Stimulated activated CD4-positive, alpha-beta T cell treated with anti-CD3 and anti-CD28 coated beads, Interleukin-4, amount 100 ng/mL, for 4 hours (primary cell): ENCODE data around the gene ZBTB11.
"Not testable (repeated sequence)": the region's sequence is repeated elsewhere in the genome, so short reads cannot be mapped to it uniquely, and the experiment has no call there.

Source experiments
- DNase-seq, 2 experiments: peaks; one replicate each; pipeline ENCODE4 v3.0.0-alpha.2; 2020

Gene ZBTB11

DNA sequence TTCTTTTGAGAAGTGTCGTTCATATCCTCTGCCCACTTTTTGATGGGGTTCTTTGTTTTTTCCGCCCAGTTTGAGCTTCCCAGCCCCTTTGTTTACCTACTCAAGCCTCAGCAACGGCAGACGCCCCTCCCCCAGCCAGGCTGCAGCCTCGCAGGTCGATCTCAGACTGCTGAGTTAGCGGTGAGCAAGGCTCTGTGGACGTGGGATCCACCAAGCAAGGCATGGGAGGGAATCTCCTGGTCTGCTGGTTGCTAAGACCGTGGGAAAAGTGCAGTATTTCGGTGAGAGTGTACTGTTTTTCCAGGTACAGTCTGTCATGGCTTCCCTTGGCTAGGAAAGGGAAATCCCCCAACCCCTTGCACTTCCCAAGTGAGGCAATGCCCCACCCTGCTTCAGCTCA is 71.5 kb downstream of the ZBTB11 start:
- not testable (repeated sequence) for DNase-seq

DNA sequence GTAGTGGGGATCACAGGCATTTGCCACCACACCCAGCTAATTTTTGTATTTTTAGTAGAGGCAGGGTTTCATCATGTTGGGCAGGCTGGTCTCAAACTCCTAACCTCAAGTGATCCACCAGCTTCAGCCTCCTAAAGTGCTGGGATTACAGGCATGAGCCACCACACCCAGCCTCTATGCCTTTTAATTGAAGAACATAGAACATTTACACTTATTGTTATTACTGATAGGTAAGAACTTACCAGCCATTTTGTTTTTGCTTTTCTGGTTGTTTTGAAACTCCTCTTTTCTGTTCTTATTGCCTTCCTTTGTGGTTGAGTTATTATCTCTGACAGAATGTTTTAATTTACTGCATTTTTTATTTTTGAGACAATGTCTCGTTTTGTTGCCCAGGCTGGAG is 73.7 kb downstream of the ZBTB11 start:
- DNase-seq, result no peak

DNA sequence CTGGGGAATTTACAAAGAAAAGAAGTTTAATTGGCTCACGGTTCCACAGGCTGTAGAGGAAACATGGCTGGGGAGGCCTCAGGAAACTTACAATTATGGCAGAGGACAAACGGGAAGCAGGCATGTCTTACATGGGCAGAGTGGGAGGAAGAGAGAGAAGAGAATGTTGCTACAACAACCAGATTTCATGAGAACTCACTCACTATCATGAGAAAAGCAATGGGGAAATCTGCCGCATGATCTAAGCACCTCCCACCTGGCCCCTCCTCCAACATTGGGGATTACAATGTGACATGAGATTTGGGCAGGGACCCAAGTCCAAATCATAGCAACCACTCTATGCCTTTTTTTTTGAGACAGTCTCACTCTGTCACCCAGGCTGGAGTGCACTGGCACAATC is 74.2 kb downstream of the ZBTB11 start:
- no peak for DNase-seq
